ENCODE measurements around the gene WDR81.

Gene WDR81

DNA sequence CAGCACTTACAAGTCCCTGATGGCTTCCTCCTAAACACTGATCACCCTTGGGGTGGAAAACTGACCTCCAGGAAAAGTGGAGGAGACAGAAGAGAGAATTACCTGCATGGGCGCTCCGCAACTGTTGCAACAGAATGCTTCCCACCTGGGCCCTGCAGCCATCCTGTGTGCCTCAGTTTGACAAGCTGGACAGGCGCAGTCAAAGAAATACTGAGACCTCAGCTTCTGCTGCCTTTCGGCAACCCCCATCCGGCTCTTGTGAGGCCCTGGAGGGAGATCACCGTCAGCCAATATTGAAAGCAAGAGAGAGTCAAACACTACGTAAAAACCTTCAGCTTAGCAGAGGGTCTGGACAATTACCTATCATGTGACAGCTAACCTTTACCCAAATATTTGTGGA, 62.2 kb downstream of the WDR81 start:
- POLR2A ChIA-PET, result interaction anchor here (0.6 to 1.2 kb wide), 2 partner anchors 18 to 67 kb away, joined by 3 to 7 read pairs; no protein-coding TSS in a partner anchor
- Histone ChIP-seq H3K9me3 (ENCODE audit: control insufficient read depth, insufficient read depth, low read depth, low read length) (no peaks in the 10 kb centered on the region), H3K4me1 (ENCODE audit: control insufficient read depth, insufficient read depth, low read length) (peaks cover 3% of the 10 kb centered on the region; the same call in 1 of the 2 replicates), H3K4me3 (ENCODE audit: low read depth, low read length) (no peak overlapping the region), H3K36me3 (ENCODE audit: control insufficient read depth in 2 of 2, insufficient read depth in 1 of 2, low read length in 2 of 2) (peaks cover 15 to 53% of the 10 kb centered on the region in 2 experiments), H3K27ac (ENCODE audit: extremely low read depth, low read depth, low read length) (no peak overlapping the region)
- TF ChIP-seq ZNF239 (tag by site-specific recombination; IDR thresholded peaks at IDR 0.05), result no peak
- no peak for TF ChIP-seq KLF7 (tag by site-specific recombination; IDR thresholded peaks at IDR 0.05; ENCODE audit: borderline replicate concordance)
- no peak for TF ChIP-seq MEIS1 (CRISPR knock-in tag; IDR thresholded peaks at IDR 0.05; ENCODE audit: borderline replicate concordance)
- TF ChIP-seq ZNF514 (tag by site-specific recombination; IDR thresholded peaks at IDR 0.05), result no peak
- no peak for TF ChIP-seq ZNF623 (tag by site-specific recombination; IDR thresholded peaks at IDR 0.05)
- TF ChIP-seq ZNF175 (tag by site-specific recombination; IDR thresholded peaks at IDR 0.05), result no peak
- TF ChIP-seq SCRT2 (tag by site-specific recombination; IDR thresholded peaks at IDR 0.05), result no peak
- TF ChIP-seq ZNF843 (tag by site-specific recombination; IDR thresholded peaks at IDR 0.05), result no peak
- TF ChIP-seq ZNF426 (tag by site-specific recombination; IDR thresholded peaks at IDR 0.05), result no peak
- TF ChIP-seq, protein P1, sequence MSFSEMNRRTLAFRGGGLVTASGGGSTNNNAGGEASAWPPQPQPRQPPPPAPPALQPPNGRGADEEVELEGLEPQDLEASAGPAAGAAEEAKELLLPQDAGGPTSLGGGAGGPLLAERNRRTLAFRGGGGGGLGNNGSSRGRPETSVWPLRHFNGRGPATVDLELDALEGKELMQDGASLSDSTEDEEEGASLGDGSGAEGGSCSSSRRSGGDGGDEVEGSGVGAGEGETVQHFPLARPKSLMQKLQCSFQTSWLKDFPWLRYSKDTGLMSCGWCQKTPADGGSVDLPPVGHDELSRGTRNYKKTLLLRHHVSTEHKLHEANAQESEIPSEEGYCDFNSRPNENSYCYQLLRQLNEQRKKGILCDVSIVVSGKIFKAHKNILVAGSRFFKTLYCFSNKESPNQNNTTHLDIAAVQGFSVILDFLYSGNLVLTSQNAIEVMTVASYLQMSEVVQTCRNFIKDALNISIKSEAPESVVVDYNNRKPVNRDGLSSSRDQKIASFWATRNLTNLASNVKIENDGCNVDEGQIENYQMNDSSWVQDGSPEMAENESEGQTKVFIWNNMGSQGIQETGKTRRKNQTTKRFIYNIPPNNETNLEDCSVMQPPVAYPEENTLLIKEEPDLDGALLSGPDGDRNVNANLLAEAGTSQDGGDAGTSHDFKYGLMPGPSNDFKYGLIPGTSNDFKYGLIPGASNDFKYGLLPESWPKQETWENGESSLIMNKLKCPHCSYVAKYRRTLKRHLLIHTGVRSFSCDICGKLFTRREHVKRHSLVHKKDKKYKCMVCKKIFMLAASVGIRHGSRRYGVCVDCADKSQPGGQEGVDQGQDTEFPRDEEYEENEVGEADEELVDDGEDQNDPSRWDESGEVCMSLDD (tag by site-specific recombination; IDR thresholded peaks at IDR 0.05), result no peak
- TF ChIP-seq SP3 (tag by site-specific recombination; IDR thresholded peaks at IDR 0.05), result no peak
- TF ChIP-seq, protein P2, sequence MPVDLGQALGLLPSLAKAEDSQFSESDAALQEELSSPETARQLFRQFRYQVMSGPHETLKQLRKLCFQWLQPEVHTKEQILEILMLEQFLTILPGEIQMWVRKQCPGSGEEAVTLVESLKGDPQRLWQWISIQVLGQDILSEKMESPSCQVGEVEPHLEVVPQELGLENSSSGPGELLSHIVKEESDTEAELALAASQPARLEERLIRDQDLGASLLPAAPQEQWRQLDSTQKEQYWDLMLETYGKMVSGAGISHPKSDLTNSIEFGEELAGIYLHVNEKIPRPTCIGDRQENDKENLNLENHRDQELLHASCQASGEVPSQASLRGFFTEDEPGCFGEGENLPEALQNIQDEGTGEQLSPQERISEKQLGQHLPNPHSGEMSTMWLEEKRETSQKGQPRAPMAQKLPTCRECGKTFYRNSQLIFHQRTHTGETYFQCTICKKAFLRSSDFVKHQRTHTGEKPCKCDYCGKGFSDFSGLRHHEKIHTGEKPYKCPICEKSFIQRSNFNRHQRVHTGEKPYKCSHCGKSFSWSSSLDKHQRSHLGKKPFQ (tag by site-specific recombination; IDR thresholded peaks at IDR 0.05), result no peak
- no peak for TF ChIP-seq WT1 (tag by site-specific recombination; IDR thresholded peaks at IDR 0.05)
- CTCF ChIA-PET, result interaction anchor here (1.2 to 8.9 kb wide), 2 partner anchors 65 to 73 kb away, joined by 4 to 104 read pairs; partner anchors contain the start of gene WDR81

DNA sequence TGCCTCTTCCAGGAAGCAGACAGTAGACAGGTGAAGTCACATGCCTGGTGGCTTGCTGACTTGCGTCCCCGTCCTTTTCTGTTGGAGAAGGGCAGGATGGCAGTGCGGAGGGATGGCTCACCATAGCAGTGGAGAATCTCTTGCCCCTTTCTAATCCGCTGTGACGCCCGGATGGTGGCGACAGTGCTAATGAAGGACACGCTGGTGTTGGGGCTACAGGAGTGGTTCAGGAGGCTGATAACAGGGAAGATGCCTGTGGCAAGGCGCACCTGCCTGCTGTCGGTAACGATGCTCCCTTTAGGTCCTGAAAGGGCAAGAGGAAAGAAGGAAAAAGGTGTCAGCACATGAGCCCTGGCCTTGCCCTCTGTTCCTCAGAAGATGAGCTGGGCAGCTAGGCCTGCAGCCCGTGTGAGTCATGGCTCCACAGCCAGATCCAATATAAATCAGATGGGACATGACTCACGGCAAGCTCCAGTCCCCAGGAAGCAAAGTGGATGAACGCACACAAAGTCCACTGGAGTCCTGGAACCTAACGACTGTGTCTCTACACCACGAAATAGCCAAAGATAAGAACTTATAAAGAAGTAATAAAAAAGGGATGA, 62.9 kb downstream of the WDR81 start:
- ChIA-PET CTCF (interaction anchor here (0.6 to 1.5 kb wide), 3 partner anchors 43 to 73 kb away, joined by 3 to 4 read pairs (median 3); partner anchors contain the start of gene RPA1), POLR2A (interaction anchor here (1.0 to 1.2 kb wide), 2 partner anchors 67 to 70 kb away, joined by 3 read pairs; no protein-coding TSS in a partner anchor)
- H3K4me3 ChIP-seq (ENCODE audit: low read depth, low read length), result no peak overlapping the region
- H3K9me3 ChIP-seq (ENCODE audit: control insufficient read depth, insufficient read depth, low read depth, low read length), result no peaks in the 10 kb centered on the region
- H3K27ac ChIP-seq (ENCODE audit: extremely low read depth, low read depth, low read length), result no peak overlapping the region; the same call in 1 of the 2 replicates
- H3K4me1 ChIP-seq (ENCODE audit: control insufficient read depth, insufficient read depth, low read length), result peaks cover 3% of the 10 kb centered on the region; the same call in 1 of the 2 replicates
- peaks cover 11 to 46% of the 10 kb centered on the region in 2 experiments for H3K36me3 ChIP-seq (ENCODE audit: control insufficient read depth in 2 of 2, insufficient read depth in 1 of 2, low read length in 2 of 2)
- TF ChIP-seq ZNF133 (tag by site-specific recombination; IDR thresholded peaks at IDR 0.05) (no peak), SP7 (tag by site-specific recombination; IDR thresholded peaks at IDR 0.05) (peak; percentile 33; the same call in 1 of the 2 replicates), ZNF529 (tag by site-specific recombination; IDR thresholded peaks at IDR 0.05; ENCODE audit: insufficient replicate concordance) (no peak), KLF7 (tag by site-specific recombination; IDR thresholded peaks at IDR 0.05; ENCODE audit: borderline replicate concordance) (no peak), ZNF558 (tag by site-specific recombination; IDR thresholded peaks at IDR 0.05) (no peak), ZNF394 (tag by site-specific recombination; IDR thresholded peaks at IDR 0.05; ENCODE audit: borderline replicate concordance) (0 out of 2 replicates have a peak, but pooled peaks have one; percentile 15), ZNF843 (tag by site-specific recombination; IDR thresholded peaks at IDR 0.05) (0 out of 2 replicates have a peak, but pooled peaks have one; percentile 21), ZBTB17 (tag by site-specific recombination; IDR thresholded peaks at IDR 0.05) (peak; percentile 38; the same call in 1 of the 2 replicates)
- TF ChIP-seq, protein P3, sequence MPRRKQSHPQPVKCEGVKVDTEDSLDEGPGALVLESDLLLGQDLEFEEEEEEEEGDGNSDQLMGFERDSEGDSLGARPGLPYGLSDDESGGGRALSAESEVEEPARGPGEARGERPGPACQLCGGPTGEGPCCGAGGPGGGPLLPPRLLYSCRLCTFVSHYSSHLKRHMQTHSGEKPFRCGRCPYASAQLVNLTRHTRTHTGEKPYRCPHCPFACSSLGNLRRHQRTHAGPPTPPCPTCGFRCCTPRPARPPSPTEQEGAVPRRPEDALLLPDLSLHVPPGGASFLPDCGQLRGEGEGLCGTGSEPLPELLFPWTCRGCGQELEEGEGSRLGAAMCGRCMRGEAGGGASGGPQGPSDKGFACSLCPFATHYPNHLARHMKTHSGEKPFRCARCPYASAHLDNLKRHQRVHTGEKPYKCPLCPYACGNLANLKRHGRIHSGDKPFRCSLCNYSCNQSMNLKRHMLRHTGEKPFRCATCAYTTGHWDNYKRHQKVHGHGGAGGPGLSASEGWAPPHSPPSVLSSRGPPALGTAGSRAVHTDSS (tag by site-specific recombination; IDR thresholded peaks at IDR 0.05), result no peak
- TF ChIP-seq, protein P4, sequence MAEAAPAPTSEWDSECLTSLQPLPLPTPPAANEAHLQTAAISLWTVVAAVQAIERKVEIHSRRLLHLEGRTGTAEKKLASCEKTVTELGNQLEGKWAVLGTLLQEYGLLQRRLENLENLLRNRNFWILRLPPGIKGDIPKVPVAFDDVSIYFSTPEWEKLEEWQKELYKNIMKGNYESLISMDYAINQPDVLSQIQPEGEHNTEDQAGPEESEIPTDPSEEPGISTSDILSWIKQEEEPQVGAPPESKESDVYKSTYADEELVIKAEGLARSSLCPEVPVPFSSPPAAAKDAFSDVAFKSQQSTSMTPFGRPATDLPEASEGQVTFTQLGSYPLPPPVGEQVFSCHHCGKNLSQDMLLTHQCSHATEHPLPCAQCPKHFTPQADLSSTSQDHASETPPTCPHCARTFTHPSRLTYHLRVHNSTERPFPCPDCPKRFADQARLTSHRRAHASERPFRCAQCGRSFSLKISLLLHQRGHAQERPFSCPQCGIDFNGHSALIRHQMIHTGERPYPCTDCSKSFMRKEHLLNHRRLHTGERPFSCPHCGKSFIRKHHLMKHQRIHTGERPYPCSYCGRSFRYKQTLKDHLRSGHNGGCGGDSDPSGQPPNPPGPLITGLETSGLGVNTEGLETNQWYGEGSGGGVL (tag by site-specific recombination; IDR thresholded peaks at IDR 0.05), result no peak
- TF ChIP-seq, protein P5, sequence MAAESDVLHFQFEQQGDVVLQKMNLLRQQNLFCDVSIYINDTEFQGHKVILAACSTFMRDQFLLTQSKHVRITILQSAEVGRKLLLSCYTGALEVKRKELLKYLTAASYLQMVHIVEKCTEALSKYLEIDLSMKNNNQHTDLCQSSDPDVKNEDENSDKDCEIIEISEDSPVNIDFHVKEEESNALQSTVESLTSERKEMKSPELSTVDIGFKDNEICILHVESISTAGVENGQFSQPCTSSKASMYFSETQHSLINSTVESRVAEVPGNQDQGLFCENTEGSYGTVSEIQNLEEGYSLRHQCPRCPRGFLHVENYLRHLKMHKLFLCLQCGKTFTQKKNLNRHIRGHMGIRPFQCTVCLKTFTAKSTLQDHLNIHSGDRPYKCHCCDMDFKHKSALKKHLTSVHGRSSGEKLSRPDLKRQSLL (tag by site-specific recombination; IDR thresholded peaks at IDR 0.05), result peak; percentile 55; the same call in 1 of the 2 replicates

Data from HEK293 (cell line).